HL-60 (cell line): ENCODE results near the gene GPR17.

ENCODE experiments used
- CTCF ChIP-seq: IDR thresholded peaks from one replicate; pipeline ENCODE4 v1.5.1; 2011; ENCODE audit warnings: low read length, control low read depth, inconsistent platforms; ENCODE audit not compliant: insufficient read depth
- GABPA ChIP-seq: IDR thresholded peaks from 2 replicates; pipeline ENCODE4 v1.6.1; 2012; ENCODE audit warnings: low read depth
- POLR2AphosphoS5 ChIP-seq: IDR thresholded peaks from 2 replicates; pipeline ENCODE4 v1.6.1; 2012; ENCODE audit warnings: low read depth
- REST ChIP-seq: IDR thresholded peaks from 2 replicates; pipeline ENCODE4 v1.6.1; 2012; ENCODE audit warnings: low read depth; ENCODE audit not compliant: insufficient replicate concordance

- TF ChIP-seq CTCF (no peak), REST (no peak), GABPA (no peak), POLR2AphosphoS5 (no peak)
Measured at GRCh38 chr2:127631541-127631996, 14.4 kb upstream of the GPR17 start.
